HG02870 (cell line): ENCODE measurements around the gene NAV3.

ENCODE experiments used
- ATAC-seq: cut with Tn5 transposase; IDR thresholded peaks from one replicate; pipeline ENCODE4 v1.9.1; 2021; ENCODE audit warnings: mild to moderate bottlenecking, moderate library complexity; ENCODE audit not compliant: unreplicated experiment

NAV3 gene

DNA sequence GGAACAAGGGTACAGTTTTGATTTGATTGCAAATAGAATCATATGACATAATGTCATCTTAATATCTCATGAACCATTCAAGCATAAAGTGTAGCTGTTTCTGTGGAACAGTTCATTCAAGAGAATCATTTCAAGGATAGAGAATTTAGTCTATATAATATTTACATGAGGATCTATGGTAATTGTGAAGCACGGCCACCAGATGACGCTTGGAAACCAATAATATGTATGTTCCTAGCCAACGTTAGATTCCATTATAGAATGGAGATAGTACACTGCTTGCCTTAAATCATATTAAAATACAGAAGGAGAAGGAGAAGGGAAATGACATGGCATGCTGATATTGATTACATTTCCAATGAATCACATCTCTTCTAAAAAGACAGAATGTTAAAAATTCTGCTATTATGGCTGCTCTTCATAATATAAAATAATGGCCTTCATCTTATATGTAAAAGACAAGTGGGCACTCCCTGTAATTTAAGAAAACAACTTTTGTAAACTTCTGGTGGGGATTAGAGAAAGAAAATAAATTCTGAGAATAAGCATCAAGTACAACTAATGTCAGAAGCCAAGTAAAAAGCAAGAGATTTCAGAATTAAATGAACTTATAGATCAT, 351.0 kb downstream of the NAV3 start:
- no peak for ATAC-seq

DNA sequence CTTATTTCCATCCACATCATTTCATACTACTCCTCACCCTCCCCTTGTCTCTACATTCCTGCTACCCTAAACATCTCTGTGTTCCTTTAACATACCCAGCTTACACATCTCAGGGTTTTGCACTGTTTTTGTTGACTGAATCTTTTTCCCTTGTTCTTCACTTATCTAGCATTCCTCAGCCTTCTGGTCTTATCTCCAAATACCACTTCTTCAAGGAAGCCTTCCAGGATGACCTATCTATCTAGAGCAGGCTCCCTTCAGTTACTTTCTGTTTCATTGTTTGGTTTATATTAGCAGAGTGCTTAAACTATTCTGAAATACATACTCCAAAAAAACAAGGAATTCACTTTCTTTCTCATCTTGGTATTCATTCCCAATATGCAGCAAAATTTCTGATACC, 353.1 kb downstream of the NAV3 start:
- no peak for ATAC-seq

DNA sequence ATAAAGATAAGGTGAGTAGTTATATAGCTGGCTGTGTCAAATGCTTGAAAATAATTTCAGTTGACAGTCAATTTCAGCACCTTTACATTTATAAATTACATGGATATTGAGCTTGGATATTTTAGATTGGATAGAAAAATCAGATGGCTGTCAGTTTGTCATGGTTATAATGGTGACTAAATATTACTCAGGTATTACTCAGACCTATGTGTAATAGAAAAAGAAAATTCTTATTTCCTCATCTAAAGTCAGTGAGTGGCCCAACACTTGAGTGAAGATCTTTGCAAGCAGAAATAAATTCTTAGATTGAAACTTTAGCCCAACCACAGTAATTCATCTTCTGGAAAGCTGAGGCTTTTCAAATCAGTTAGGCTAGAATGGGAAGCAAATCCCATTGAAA, 354.4 kb downstream of the NAV3 start:
- ATAC-seq: no peak

DNA sequence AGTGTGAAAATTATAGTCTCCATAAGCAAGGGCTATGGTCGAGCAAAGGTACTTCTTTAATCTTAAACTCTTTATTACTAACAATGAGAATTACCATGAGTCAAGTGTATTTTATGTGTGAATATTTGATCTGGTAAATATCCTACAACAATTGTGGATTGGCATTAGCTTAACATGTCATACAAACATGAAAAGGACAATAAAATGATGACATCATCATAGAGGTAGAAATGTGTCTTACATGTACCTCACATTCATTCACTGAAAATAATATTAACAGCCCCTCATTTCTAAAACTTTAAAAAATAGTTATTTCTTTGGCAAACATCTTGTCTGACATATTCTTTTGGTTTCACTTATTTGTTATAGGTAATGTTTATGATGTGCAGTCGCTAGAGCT, 355.0 kb downstream of the NAV3 start:
- ATAC-seq: no peak

DNA sequence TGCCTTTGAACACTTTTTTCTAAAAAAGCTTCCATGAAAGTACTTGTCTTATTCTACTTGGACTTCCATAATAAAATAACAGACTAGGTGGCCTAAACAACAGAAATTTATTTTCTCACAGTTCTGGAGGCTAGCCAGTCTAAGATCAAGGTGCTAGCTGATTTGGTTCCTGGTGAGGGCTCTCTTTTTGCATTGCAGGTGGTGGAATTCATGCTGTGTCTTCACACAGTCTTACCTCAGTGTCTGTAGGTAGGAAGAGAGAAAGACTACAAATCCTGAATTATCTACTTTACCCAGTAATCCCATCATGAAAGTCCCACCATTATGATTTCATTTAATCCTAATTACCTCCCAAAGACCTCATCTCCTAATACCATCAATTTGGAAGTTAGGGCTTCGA, 356.0 kb downstream of the NAV3 start:
- no peak for ATAC-seq

DNA sequence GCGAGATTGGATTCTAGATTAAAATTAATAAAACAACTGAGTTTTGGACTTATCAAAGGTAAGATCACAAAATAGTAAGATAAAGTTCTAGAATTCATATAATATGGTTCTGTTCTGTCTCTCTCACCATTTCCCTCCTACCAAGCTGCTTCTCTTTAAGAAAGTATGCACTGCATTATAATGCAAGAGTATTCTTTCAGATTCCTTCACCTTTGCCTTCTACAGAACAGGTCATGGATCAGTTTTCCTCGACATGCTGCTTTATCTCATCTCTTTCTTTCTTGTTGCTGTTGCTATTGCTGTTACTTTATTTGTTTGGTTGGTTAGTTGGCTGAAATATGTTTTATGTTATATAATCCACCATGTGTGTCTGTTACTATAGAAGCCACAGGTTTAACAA, 357.0 kb downstream of the NAV3 start:
- ATAC-seq: no peak

DNA sequence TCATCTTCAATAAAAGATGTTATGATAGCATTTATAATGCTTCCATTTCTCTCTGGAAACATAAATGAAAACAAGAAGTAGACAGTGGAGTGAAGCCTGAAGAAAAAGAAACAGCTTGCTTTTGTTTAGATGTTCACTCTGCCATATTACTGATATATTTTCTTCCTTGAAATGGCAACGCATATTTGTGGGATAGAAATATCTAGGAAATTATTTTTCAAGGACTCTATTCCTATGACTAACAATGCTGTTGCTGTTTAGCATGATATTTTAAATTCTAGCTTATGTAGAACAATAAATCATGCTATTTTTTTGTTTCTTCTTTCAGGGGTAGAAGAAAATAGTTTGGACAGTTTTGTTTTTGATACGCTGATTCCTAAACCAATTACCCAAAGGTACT, 359.0 kb downstream of the NAV3 start:
- no peak for ATAC-seq

DNA sequence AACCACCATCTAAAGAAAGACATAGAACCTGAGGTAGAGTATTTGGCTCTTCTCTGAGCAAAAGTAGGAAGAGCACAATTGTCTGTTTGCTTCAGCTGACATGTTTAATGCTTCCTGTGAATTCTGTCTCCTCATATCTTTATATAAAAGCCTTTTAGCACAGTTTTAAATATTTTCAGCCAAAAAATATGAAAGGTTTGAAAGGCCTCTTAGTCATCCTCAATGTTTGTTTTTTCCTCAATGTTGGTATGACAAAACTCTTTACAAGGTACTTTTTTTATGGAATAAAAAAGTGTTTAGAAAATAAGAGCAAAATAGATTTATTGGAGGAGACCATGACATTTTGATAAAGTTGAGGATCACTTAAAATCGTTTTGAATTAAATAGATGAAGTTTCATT, 360.9 kb downstream of the NAV3 start:
- no peak for ATAC-seq

DNA sequence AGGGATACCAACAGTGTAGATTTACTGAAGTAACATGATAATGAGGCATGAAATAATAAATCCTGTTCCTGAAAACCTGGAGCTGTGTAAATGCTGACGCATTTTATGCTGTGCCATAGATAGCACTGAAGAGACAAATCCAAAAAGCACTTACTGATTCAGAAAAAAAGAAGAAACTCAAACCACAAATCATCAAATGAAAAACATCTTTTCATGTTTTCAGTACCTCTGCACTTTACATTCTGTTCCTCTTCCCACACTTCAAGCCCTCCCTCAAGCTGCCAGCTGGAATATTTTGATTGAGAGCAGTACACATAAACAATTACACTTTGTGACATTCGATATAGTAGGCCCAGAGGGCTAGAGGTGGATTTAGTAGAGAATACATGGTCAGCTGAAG, 362.3 kb downstream of the NAV3 start:
- ATAC-seq: no peak

DNA sequence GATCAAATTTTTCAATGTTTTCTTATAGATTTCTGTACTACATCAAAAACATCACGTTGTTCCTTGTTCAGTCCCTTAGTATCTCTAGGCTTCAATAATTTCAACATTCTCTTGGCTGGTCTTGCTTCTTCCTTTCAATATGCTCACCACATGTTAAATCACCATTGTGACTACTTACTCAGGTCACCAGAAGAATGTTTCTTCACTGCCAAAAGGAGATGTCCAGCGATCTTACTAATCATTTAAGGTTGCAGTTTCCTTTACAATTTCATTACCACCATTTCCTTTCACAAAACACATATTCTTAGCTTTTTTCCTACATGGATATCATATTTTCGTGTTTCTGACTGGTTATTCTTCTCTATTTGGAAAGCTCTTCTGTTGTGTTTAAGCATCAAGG, 363.8 kb downstream of the NAV3 start:
- no peak for ATAC-seq

DNA sequence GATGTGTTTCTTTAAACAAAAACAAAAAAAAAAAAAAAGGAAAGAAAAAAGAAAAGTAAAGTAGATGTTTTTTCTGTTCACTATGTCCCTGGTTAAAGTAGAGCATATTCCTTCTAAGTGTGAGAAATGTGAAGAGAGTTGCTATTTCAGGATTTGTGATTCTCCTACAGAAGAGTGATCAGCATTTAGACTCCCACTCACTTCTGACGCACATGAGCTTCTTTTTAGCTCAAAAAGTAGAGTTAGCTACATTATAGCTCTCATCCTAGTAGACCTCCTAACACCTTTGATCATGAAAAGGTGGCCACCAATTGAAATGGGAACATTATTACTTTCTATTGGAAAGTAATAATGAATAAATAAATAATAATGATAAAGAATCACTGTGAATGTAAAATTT, 368.2 kb downstream of the NAV3 start:
- no peak for ATAC-seq

DNA sequence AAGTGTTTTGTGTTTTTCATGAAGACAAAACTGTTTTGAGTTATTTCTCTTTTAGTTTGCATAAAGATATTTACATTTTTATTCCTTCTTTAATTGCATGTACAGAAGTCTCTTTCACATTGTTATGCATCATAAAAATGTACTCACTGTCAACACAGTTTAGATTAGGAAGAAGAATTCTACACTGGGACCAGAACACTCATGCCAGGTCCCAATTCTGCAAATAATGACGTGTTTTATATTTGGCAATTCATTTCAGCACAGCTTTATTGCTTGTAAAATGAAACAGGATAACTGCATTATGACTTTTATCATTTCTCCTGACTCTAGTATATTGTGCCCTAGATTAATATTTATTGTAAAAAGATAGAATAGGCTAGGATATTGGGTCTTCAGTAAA, 369.2 kb downstream of the NAV3 start:
- no peak for ATAC-seq

DNA sequence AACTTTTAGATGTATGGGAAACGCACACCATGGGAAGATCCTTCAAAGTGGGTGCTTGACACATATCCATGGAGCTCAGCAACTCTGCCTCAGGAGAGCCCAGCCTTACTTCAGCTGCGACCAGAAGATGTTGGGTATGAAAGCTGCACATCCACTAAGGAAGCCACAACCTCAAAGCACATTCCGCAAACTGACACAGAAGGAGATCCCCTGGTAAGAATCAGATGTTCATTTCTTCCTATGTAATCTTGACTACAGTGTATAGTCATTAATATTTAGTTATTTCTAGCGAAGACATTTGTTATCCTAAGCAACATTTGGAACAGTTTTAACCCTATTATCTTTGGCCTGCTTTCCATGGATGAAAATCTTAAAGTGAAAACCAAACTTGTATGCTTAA, 374.2 kb downstream of the NAV3 start:
- ATAC-seq: no peak

DNA sequence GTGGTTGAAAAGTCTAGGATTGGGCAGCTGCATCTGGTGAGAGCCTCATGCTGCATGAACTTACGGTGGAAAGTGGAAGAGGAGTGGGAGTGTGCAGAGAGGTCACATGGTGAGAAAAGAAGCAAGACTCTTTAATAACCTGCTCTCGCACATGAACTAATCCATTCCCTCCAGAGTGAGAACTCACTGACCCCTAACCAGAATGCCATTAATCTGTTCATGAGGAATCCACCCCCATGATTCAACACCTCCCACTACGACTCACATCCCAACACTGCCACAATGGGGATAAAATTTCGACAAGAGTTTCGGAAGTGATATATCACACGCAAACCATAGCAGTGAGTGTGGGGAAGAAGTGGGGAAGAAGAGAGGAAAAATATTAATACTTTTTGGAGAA, 377.4 kb downstream of the NAV3 start:
- no peak for ATAC-seq

DNA sequence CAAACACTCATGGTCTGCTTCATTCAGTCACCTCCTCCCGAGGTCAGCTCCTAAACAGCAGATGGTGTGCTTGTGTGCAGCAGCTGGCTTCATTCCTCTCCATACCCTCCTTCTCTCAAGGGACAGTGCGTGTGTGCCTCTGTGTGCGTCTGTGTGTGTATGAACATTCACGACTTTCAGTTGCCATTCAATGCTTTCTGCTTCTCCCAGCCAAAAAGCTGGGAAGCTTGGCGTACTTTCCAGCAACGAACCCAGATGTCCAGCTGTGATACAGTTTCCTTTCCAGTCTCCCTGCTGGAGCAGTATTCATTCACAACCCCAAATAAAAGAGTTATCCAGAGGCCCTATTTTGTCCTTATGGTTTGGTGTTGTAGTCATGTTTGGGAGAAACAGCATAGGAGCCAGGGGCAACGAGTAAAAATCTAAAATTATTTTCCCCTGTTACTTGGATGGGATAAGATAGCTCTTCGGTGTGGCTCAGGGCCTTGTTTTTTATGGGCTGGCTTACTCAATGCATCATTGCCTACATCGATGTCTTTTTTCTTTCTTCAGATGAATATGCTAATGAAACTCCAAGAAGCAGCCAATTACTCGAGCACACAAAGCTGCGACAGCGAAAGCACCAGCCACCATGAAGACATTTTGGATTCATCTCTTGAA, 379.3 kb downstream of the NAV3 start:
- ATAC-seq: no peak

DNA sequence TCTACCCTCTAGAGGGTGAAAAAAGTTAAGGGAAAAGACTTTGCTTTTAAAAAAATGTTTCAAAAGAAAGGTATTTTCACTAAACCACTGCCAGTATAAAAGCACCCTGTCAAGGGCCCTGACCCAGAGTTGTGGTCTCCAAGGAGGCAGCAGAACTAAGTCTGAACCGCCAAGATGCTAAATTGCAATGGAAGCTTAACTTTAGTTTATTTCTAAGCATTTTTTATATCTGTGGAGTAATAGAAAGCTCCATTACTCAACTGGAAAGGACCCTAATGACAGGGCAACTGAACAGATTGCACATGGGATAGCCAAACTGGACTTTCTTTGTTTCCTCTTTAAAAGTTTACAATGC, 379.8 kb downstream of the NAV3 start:
- ATAC-seq: no peak

DNA sequence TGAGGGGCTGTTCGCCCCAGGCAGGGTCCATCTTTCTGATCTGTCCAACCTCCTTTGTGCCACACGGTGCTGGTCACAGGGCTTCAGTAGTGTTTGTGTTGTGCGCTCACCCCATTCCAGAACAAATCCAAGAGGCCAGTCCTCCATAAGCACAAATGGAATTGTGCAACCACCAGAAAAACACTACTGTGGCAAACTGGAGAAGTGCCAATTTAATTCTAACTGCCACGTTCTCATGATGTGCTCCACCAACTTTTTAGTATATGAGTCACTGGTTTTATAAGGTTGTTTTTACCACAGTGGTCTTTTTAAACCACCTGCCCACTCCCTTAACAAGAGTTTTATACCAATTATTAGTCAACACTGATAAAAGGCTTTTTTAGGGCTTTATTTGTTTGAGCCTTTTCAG, 380.2 kb downstream of the NAV3 start:
- ATAC-seq: no peak

DNA sequence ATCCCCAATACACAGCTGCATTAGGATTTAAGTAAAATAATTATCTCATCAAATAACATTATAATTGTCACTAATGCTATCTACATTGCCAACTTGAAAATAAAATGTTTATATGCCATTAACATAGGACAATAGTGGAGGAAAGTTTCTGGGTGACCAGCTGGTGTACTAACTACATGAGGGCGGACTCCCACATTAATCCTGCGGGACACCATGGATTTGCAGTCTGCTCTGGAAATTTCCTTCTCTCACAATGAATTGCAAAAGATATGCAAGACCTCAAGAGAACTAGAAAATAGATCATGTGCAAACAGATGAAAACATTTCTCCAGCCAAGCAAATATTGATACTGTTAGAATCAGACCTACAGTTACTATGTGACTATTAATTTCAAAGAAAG, 390.1 kb downstream of the NAV3 start:
- no peak for ATAC-seq

DNA sequence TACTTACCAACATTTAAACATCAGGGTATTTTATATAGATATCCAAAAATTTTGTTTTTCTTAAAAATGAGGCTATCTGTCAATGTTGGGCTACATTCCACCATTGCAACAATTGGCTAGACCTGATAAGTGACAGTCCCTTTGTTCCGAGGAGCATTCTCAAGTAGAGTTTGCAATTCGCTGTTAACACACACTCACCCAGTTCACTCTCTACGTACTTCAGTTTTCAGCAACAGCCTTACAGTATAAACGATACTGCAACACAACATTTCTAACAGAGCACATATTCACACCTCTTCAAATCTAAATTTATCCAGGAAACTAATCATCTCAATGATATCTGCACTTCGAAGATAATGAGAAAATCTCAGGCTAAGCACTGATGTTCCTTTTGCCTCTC, 393.5 kb downstream of the NAV3 start:
- no peak for ATAC-seq

DNA sequence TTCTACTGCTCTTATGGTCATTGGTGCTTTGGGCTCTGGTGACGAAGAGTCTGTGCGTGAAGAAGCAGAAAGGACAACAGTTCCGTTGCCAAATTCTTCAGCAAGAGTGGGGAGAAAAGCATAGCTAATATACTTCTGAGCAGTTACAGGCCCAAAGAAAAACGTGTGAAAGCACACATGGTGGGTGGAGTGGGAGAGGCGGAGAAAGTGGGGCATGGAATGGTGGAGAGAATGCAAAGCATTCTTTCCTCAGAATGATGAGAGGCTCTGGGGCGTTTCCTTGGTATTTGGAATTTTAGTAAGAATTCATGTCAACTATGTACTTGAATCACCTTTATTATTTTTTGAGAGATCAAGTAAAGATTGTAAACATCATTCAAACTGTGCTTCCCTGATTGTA, 396.1 kb downstream of the NAV3 start:
- ATAC-seq: no peak

DNA sequence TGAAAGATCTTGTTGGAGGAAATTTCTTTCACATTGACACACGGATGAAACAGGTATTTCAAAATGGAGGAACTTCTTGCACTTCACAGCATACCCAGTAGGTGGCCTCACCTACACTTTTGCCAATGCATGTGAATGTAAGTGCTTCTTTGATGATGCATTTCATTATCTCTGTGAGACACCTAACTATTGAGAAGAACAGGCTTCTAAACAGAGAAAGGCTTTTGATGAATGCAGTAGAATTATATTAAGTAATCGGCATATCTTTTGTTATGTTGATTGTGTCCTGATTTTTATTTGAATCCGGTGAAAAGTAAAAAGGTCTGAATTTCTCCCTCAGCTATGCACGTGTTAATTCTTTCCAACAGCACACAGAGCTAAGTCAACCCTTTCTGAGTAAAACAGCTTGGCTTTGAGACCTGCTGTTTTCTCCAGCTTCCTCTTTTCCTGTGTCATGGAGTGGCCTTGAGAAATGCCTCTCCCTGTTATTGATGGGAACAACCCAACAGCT, 399.0 kb downstream of the NAV3 start:
- peak; percentile 97 for ATAC-seq

DNA sequence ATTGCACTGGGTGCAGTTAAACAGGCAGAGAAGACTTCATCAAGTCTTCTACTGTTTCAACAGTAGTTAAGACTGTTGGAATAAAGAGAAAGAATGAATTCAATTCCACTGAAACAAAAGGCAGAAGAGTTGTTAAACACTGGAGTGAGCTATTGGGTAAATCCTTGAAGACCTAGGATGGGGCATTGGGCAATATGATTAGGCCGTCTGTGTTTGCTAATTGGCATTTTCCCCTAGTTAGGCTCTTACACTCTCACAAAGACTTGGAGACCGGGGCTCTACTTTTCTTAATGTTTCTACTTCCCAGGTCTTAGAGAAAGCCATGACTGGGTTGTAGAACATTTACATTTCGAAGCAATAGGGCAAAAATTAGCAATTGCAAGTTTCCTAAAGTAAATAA, 402.1 kb downstream of the NAV3 start:
- ATAC-seq: no peak

DNA sequence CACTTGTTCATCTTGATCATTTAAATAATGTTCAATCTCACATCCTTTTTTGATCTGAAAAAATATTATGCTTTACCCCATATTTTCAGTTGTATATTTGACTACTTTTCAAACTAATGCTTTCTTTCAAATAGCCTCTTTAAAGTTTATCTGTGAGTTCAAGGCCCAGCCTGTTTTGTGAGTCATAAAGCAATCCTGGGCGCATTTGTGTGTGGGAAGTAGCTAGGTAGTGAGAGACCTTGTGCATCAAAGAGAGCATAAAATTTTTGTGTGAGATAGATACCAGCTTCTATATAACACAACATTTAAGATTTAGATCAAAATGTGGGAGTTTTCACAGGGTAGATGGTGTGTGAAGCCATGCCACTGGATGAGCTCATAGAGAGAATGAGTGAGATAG, 405.6 kb downstream of the NAV3 start:
- ATAC-seq: no peak
